ENCODE measurements around the gene FGF12.

GRCh38 chr3:192553707-192554106 lies 173.6 kb downstream of the FGF12 start:
- TF ChIP-seq L3MBTL2 (conservative IDR thresholded peaks at IDR 0.05) = no peak
- no peak for TF ChIP-seq FOXM1 (IDR thresholded peaks at IDR 0.05; ENCODE audit: borderline replicate concordance)
- TF ChIP-seq NFRKB (IDR thresholded peaks at IDR 0.05) = no peak
- no peak for TF ChIP-seq SUZ12 (IDR thresholded peaks at IDR 0.05)
- TF ChIP-seq FOXK2 (IDR thresholded peaks at IDR 0.05) = no peak
- TF ChIP-seq SP1 (IDR thresholded peaks at IDR 0.05) = no peak
- no peak for TF ChIP-seq TARDBP (IDR thresholded peaks at IDR 0.05)
- no peak for TF ChIP-seq ARNT (IDR thresholded peaks at IDR 0.05)
- TF ChIP-seq BHLHE40 (IDR thresholded peaks at IDR 0.05; ENCODE audit: borderline replicate concordance) = no peak
